A673 (cell line): ENCODE data around the gene ACBD3. TPM values are rescaled to one million over a fixed set of nuclear protein-coding genes. Genes with fewer than 3 reads are reported as not detected.

ENCODE experiments used
- BruUV-seq: library from RNA; stranded (reverse); fragments of 400-500 nt; replicated peaks from 2 replicates; lab custom pipeline; 2021; lab: Mats Ljungman, UMichigan
- CTCF ChIA-PET: fragments of 300-600 bp; sonication (Branson Sonifier 250); formaldehyde crosslinking; loops from one replicate; lab custom pipeline; 2022; ENCODE audit warnings: antibody characterized with exemption; lab: Charles Lee
- POLR2A ChIA-PET: fragments of 300-600 bp; sonication (Branson Sonifier 250); formaldehyde crosslinking; loops from one replicate; lab custom pipeline; 2022; ENCODE audit warnings: antibody characterized with exemption; ENCODE audit not compliant: low non-redundant PET; lab: Charles Lee
- DNase-seq: peaks from one replicate; pipeline ENCODE4 v3.0.0-alpha.2; 2015; ENCODE audit warnings: low spot score
- H3K27ac ChIP-seq: fragments of 200-600 bp; sonication (generic); 2 replicates; pipeline ENCODE4 v1.5.1; 2016; ENCODE audit warnings: mixed run types, low read depth, mild to moderate bottlenecking, mixed read lengths, antibody characterized with exemption, low read length; ENCODE audit not compliant: poor library complexity, severe bottlenecking
- H3K27me3 ChIP-seq: fragments of 200-600 bp; sonication (generic); replicated peaks from 2 replicates; pipeline ENCODE4 v1.6.1; 2017; ENCODE audit warnings: mixed run types, low read depth, mild to moderate bottlenecking, mixed read lengths, antibody characterized with exemption, low read length; ENCODE audit not compliant: insufficient read depth, poor library complexity
- H3K36me3 ChIP-seq: fragments of 200-600 bp; sonication (generic); 2 replicates; pipeline ENCODE4 v1.6.1; 2016; ENCODE audit warnings: mixed run types, mild to moderate bottlenecking, mixed read lengths, antibody characterized with exemption, low read length; ENCODE audit not compliant: insufficient read depth, poor library complexity, severe bottlenecking
- H3K4me1 ChIP-seq: fragments of 200-600 bp; sonication (generic); 2 replicates; pipeline ENCODE4 v1.6.1; 2017; ENCODE audit warnings: mixed run types, mild to moderate bottlenecking, mixed read lengths, antibody characterized with exemption, low read length; ENCODE audit not compliant: insufficient read depth, poor library complexity, severe bottlenecking
- H3K4me3 ChIP-seq: fragments of 200-600 bp; sonication (generic); 2 replicates; pipeline ENCODE4 v1.5.1; 2016; ENCODE audit warnings: low read depth, mixed run types, mild to moderate bottlenecking, mixed read lengths, low read length; ENCODE audit not compliant: poor library complexity, severe bottlenecking
- H3K9me3 ChIP-seq: fragments of 200-600 bp; sonication (generic); 2 replicates; pipeline ENCODE4 v1.6.1; 2016; ENCODE audit warnings: mixed run types, low read depth, mild to moderate bottlenecking, mixed read lengths, antibody characterized with exemption, low read length; ENCODE audit not compliant: poor library complexity, severe bottlenecking
- CTCF ChIP-seq: fragments of 300-800, 200-600 bp; sonication (generic); conservative IDR thresholded peaks from 2 replicates; pipeline ENCODE4 v1.5.1; 2017; ENCODE audit warnings: low read depth, mild to moderate bottlenecking, antibody characterized with exemption, low read length, moderate library complexity, mixed read lengths
- EZH2 ChIP-seq: fragments of 200-600 bp; sonication (generic); IDR thresholded peaks from 2 replicates; pipeline ENCODE4 v1.6.1; 2017; ENCODE audit warnings: borderline replicate concordance, low read depth, mild to moderate bottlenecking, mixed read lengths, antibody characterized with exemption, low read length; ENCODE audit not compliant: poor library complexity, severe bottlenecking
- intact Hi-C: fragments of 100-400 bp; cut with micrococcal nuclease; formaldehyde crosslinking; loops from one replicate; pipeline ENCODE4 v1.10.0; 2022; ENCODE audit not compliant: unreplicated experiment
- total RNA-seq: library from RNA; stranded (reverse); gene quantifications from 2 replicates; pipeline ENCODE4 v1.2.3, GENCODE V29; 2021

The ACBD3 gene
- total RNA-seq, 1 experiment from 2014 or later: 33.4 TPM

- DNase-seq: no peak
- ChIA-PET CTCF (no interaction called here), POLR2A (no interaction called here)
- Histone ChIP-seq H3K36me3 (no peaks in the 10 kb centered on the region), H3K9me3 (no peaks in the 10 kb centered on the region), H3K27ac (no peak overlapping the region), H3K4me3 (no peak overlapping the region), H3K4me1 (peaks cover 6% of the 10 kb centered on the region), H3K27me3 (no peaks in the 10 kb centered on the region)
- intact Hi-C loops: no loop called here
- no TSS peak for BruUV-seq
- TF ChIP-seq EZH2: no peak
- TF ChIP-seq CTCF: no peak
Measured at GRCh38 chr1:226207048-226207447, 20.5 kb upstream of the ACBD3 start.

GRCh38 chr1:226204198-226204597 lies 17.7 kb upstream of the ACBD3 start:
- Histone ChIP-seq H3K27ac (no peak overlapping the region), H3K27me3 (no peaks in the 10 kb centered on the region), H3K36me3 (no peaks in the 10 kb centered on the region), H3K9me3 (no peaks in the 10 kb centered on the region), H3K4me1 (peaks cover 2% of the 10 kb centered on the region), H3K4me3 (no peak overlapping the region)
- no peak for DNase-seq
- ChIA-PET CTCF (no interaction called here), POLR2A (no interaction called here)
- intact Hi-C loops: no loop called here
- no TSS peak for BruUV-seq
- TF ChIP-seq CTCF (no peak), EZH2 (no peak)

- ChIA-PET POLR2A (no interaction called here), CTCF (no interaction called here)
- Histone ChIP-seq H3K36me3 (no peaks in the 10 kb centered on the region), H3K4me1 (no peaks in the 10 kb centered on the region), H3K27ac (no peak overlapping the region), H3K9me3 (no peaks in the 10 kb centered on the region), H3K4me3 (no peak overlapping the region), H3K27me3 (no peaks in the 10 kb centered on the region)
- intact Hi-C loops: no loop called here
- BruUV-seq: no TSS peak
- no peak for DNase-seq
- TF ChIP-seq CTCF (no peak), EZH2 (no peak)
Measured at GRCh38 chr1:226203655-226204054, 17.1 kb upstream of the ACBD3 start.
